Esophagus muscularis mucosa (tissue), 4 donors: ENCODE results near the gene PDZK1IP1.

Experiments used
- EP300 ChIP-seq: sonication (generic); formaldehyde crosslinking; IDR thresholded peaks from one replicate; pipeline ENCODE4 v1.6.1; 2017; ENCODE audit warnings: antibody characterized with exemption
- POLR2A ChIP-seq: fragments of 450-650 bp; IDR thresholded peaks from one replicate; pipeline ENCODE4 v1.6.1; 2017; ENCODE audit warnings: antibody characterized with exemption, moderate library complexity, mild to moderate bottlenecking, low read depth
- POLR2AphosphoS5 ChIP-seq, 2 donors: sonication (generic); formaldehyde crosslinking; IDR thresholded peaks; one replicate each; pipeline ENCODE4 v1.6.1; 2017; ENCODE audit warnings: antibody characterized with exemption in 2 of 2
- TF ChIP-seq, protein P1 (sequence below), 3 experiments: fragments of 200-600 bp in 2 of 3; fragments of 450-650 bp in 1 of 3; sonication (generic) in 2 of 3; IDR thresholded peaks; one replicate each; pipeline ENCODE4 v1.5.1; 2017 to 2019; ENCODE audit warnings: antibody characterized with exemption in 3 of 3, mild to moderate bottlenecking in 2 of 3, moderate library complexity in 1 of 3

DNA sequence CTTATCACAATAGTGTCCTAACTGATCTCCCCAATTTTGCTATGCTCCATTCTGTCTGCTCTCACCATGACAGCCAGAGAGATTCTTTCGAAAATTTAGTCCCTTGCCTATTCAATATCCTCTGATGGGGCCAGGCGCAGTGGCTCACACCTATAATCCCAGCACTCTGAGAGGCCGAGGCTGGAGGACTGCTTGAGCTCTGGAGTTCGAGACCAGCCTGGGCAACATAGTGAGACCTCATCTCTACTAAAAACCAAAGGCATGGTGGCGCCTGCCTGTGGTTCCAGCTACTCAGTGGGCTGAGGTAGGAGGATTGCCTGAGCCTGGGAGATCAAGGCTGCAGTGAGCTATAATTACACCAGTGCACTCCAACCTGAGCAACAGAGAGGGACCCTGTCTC is 16.1 kb upstream of the PDZK1IP1 start:
- no peak for TF ChIP-seq POLR2A
- TF ChIP-seq, protein P1, sequence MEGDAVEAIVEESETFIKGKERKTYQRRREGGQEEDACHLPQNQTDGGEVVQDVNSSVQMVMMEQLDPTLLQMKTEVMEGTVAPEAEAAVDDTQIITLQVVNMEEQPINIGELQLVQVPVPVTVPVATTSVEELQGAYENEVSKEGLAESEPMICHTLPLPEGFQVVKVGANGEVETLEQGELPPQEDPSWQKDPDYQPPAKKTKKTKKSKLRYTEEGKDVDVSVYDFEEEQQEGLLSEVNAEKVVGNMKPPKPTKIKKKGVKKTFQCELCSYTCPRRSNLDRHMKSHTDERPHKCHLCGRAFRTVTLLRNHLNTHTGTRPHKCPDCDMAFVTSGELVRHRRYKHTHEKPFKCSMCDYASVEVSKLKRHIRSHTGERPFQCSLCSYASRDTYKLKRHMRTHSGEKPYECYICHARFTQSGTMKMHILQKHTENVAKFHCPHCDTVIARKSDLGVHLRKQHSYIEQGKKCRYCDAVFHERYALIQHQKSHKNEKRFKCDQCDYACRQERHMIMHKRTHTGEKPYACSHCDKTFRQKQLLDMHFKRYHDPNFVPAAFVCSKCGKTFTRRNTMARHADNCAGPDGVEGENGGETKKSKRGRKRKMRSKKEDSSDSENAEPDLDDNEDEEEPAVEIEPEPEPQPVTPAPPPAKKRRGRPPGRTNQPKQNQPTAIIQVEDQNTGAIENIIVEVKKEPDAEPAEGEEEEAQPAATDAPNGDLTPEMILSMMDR (IDR thresholded peaks at IDR 0.05): no peak
- TF ChIP-seq POLR2AphosphoS5 (IDR thresholded peaks at IDR 0.05): no peak
- TF ChIP-seq EP300: no peak
